B cell (primary cell): ENCODE results near the gene KCNJ6. TPM values are rescaled to one million over a fixed set of nuclear protein-coding genes. Genes with fewer than 3 reads are reported as not detected.

ENCODE experiments used
- ATAC-seq: fragments of 200-7000 bp; cut with Tn5 transposase; one replicate; pipeline ENCODE4 v1.10.0; 2021; ENCODE audit warnings: low read depth, mild to moderate bottlenecking, moderate number of reproducible peaks, moderate library complexity
- CTCF ChIA-PET: fragments of 350-600 bp; sonication (Branson Sonifier 250); formaldehyde crosslinking; loops from one replicate; lab custom pipeline; 2021; ENCODE audit warnings: antibody characterized with exemption, inconsistent platforms; lab: Charles Lee
- POLR2A ChIA-PET: fragments of 350-600 bp; sonication (Branson Sonifier 250); formaldehyde crosslinking; loops from one replicate; lab custom pipeline; 2021; ENCODE audit warnings: antibody characterized with exemption; lab: Charles Lee
- DNase-seq: peaks from one replicate; pipeline ENCODE4 v3.0.0; 2013
- H2AFZ ChIP-seq: 2 replicates; pipeline ENCODE4 v1.6.1; 2012; ENCODE audit warnings: mild to moderate bottlenecking, low read depth, low read length; ENCODE audit not compliant: insufficient read depth, poor library complexity, severe bottlenecking
- H3K27ac ChIP-seq, 2 donors: 1 replicate in 1 of 2; 2 replicates in 1 of 2; pipeline ENCODE4 v1.5.1; 2012 to 2013; ENCODE audit warnings: low read length in 2 of 2, mild to moderate bottlenecking in 2 of 2, moderate library complexity in 1 of 2
- H3K27me3 ChIP-seq, 4 experiments: fragments of 200-600 bp in 1 of 4; sonication (generic) in 1 of 4; replicated peaks in 1 of 4; 1 replicate in 2 of 4; 2 replicates in 2 of 4; pipeline versions ENCODE4 v1.6.1 to v1.7.0; 2013 to 2016; ENCODE audit warnings: low read length in 3 of 4, mild to moderate bottlenecking in 2 of 4, mixed read lengths in 1 of 4, moderate library complexity in 1 of 4; ENCODE audit not compliant: insufficient read depth in 4 of 4, control insufficient read depth in 3 of 4; ENCODE audit errors: control extremely low read depth in 1 of 4
- H3K36me3 ChIP-seq, 2 experiments: replicated peaks in 1 of 2; 1 replicate in 1 of 2; 2 replicates in 1 of 2; pipeline versions ENCODE4 v1.6.1 to v1.7.1; 2013; ENCODE audit warnings: low read length in 1 of 2; ENCODE audit not compliant: insufficient read depth in 2 of 2, control insufficient read depth in 1 of 2; ENCODE audit errors: control extremely low read depth in 1 of 2, extremely low read depth in 1 of 2
- H3K4me1 ChIP-seq, 2 donors: fragments of 200-600 bp in 1 of 2; sonication (generic) in 1 of 2; 1 replicate in 1 of 2; 2 replicates in 1 of 2; pipeline versions ENCODE4 v1.5.1 to v1.6.1; 2013 to 2017; ENCODE audit warnings: low read length in 2 of 2; ENCODE audit not compliant: control insufficient read depth in 2 of 2, insufficient read depth in 2 of 2
- H3K4me2 ChIP-seq: replicated peaks from 2 replicates; pipeline ENCODE3; 2012; ENCODE audit warnings: mild to moderate bottlenecking, low read depth, low read length; ENCODE audit not compliant: poor library complexity, severe bottlenecking
- H3K4me3 ChIP-seq, 5 experiments: fragments of 200-600 bp in 1 of 5; sonication (generic) in 1 of 5; 1 replicate in 3 of 5; 2 replicates in 2 of 5; pipeline versions ENCODE4 v1.5.1 to v1.7.0; 2011 to 2016; ENCODE audit warnings: low read length in 4 of 5, mild to moderate bottlenecking in 4 of 5, low read depth in 2 of 5, control low read depth in 1 of 5, moderate library complexity in 1 of 5; ENCODE audit not compliant: insufficient read depth in 1 of 5; ENCODE audit errors: control extremely low read depth in 1 of 5, extremely low read depth in 1 of 5
- H3K79me2 ChIP-seq: fragments of 200-600 bp; sonication (generic); one replicate; pipeline ENCODE4 v1.6.0; 2016; ENCODE audit warnings: low read length; ENCODE audit not compliant: control insufficient read depth, insufficient read depth
- H3K9ac ChIP-seq: fragments of 200-600 bp; sonication (generic); 2 replicates; pipeline ENCODE4 v1.6.1; 2017; ENCODE audit warnings: mild to moderate bottlenecking, low read length, moderate library complexity
- H3K9me3 ChIP-seq, 3 donors: one replicate each; pipeline versions ENCODE4 v1.6.1 to v1.7.1; 2013; ENCODE audit warnings: low read length in 2 of 3; ENCODE audit not compliant: control insufficient read depth in 2 of 3, insufficient read depth in 1 of 3; ENCODE audit errors: control extremely low read depth in 1 of 3
- H4K20me1 ChIP-seq: 2 replicates; pipeline ENCODE4 v1.6.0; 2012; ENCODE audit warnings: mild to moderate bottlenecking, low read length; ENCODE audit not compliant: insufficient read depth, control insufficient read depth, poor library complexity, severe bottlenecking
- H3K27ac Mint-ChIP-seq: one replicate; pipeline ENCODE4 v1.8.0; 2021; ENCODE audit warnings: mixed read lengths
- H3K27me3 Mint-ChIP-seq: one replicate; pipeline ENCODE4 v1.8.0; 2021; ENCODE audit warnings: mixed read lengths
- H3K4me1 Mint-ChIP-seq: one replicate; pipeline ENCODE4 v1.8.0; 2021; ENCODE audit warnings: mixed read lengths
- H3K4me3 Mint-ChIP-seq: one replicate; pipeline ENCODE4 v1.8.0; 2021; ENCODE audit warnings: mixed read lengths
- H3K9me3 Mint-ChIP-seq: one replicate; pipeline ENCODE4 v1.8.0; 2022; ENCODE audit warnings: mixed read lengths; ENCODE audit not compliant: insufficient read depth
- EZH2 ChIP-seq: IDR thresholded peaks from 2 replicates; pipeline ENCODE4 v1.6.1; 2012; ENCODE audit warnings: borderline replicate concordance, low read depth, mild to moderate bottlenecking, moderate library complexity, low read length; ENCODE audit not compliant: insufficient read depth, poor library complexity, severe bottlenecking
- WGBS: methylation state at CpG from one replicate; pipeline ENCODE4 v1.1.5; 2013; ENCODE audit warnings: missing lambda C conversion rate; ENCODE audit not compliant: insufficient coverage; 5-methylcytosine and 5-hydroxymethylcytosine counted together
- intact Hi-C: fragments of 100-400 bp; cut with micrococcal nuclease; formaldehyde crosslinking; loops from one replicate; pipeline ENCODE4 v1.10.0; 2022
- polyA plus RNA-seq: library from polyadenylated mRNA; depleted of rRNA; stranded (reverse); fragments of >200 nt; gene quantifications from 2 replicates; pipeline ENCODE4 v1.2.3, GENCODE V29; 2012
- total RNA-seq, 2 donors: library from RNA; stranded (reverse); fragments of 120-200 nt in 1 of 2; gene quantifications; 1 replicate in 1 of 2; 2 replicates in 1 of 2; pipeline versions ENCODE4 v1.2.3 to v1.2.4, GENCODE V29; 2013 to 2022
- TF ChIP-seq, protein P1 (sequence below): fragments of 200-600 bp; IDR thresholded peaks from one replicate; pipeline ENCODE4 v1.8.0; 2022; ENCODE audit warnings: antibody characterized with exemption, mild to moderate bottlenecking

Gene KCNJ6
- total and polyA plus RNA-seq, 2 donors (not counting 1 experiment from before 2014, with no cell fraction given): not detected

DNA sequence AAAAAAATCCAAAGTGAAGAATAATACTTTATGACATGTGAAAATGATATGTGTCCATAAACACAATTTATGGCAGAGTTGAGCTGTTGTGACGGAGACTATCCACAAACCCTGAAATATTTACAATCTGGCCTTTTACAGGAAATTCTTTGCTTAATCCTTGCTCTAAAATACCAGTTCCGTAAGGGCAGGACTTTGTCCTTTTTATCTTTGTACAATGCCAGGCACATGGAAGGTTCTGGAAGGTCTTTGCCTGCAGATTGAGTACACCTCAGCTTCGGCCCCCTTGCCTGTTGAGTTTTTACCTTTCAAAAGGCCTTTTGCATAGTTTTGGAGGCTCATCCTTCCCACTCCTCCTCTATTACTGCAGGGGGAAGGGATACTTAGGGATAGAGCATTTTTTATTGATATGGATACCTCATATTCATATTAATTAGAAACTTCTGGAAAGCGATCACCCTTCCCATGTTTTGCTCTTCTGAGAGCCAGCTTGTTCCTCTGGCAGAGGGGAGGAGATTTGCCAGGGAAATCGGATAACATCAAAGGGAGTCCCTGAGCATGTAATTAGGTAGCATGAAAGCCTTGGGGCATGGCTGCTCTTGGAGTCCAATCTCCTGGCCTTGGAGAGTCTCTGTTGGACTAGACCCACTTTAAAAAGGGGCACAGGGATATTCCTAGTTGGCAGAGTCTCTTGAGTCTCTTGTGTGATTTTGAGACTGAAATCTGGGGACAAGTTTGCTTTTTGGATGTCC, 217.1 kb downstream of the KCNJ6 start:
- no peak for DNase-seq
- 86% methylated on average over 1 of the region's 5 CpGs for WGBS
- no peak overlapping the region for H3K4me3 ChIP-seq
- H2AFZ ChIP-seq: no peak overlapping the region
- H3K9me3 ChIP-seq: peaks cover 0 to 8% (median 0%) of the 10 kb centered on the region in 3 donors
- H3K27me3 ChIP-seq: peaks cover 0 to 13% (median 1%) of the 10 kb centered on the region in 4 experiments
- H3K79me2 ChIP-seq: no peaks in the 10 kb centered on the region
- POLR2A ChIA-PET: no interaction called here
- H3K4me2 ChIP-seq: no peak overlapping the region
- Mint-ChIP-seq H3K27me3 (peaks cover 25% of the 10 kb centered on the region), H3K27ac (no peak overlapping the region), H3K9me3 (no peaks in the 10 kb centered on the region), H3K4me1 (peaks cover 3% of the 10 kb centered on the region), H3K4me3 (no peak overlapping the region)
- TF ChIP-seq EZH2: no peak
- TF ChIP-seq, protein P1, sequence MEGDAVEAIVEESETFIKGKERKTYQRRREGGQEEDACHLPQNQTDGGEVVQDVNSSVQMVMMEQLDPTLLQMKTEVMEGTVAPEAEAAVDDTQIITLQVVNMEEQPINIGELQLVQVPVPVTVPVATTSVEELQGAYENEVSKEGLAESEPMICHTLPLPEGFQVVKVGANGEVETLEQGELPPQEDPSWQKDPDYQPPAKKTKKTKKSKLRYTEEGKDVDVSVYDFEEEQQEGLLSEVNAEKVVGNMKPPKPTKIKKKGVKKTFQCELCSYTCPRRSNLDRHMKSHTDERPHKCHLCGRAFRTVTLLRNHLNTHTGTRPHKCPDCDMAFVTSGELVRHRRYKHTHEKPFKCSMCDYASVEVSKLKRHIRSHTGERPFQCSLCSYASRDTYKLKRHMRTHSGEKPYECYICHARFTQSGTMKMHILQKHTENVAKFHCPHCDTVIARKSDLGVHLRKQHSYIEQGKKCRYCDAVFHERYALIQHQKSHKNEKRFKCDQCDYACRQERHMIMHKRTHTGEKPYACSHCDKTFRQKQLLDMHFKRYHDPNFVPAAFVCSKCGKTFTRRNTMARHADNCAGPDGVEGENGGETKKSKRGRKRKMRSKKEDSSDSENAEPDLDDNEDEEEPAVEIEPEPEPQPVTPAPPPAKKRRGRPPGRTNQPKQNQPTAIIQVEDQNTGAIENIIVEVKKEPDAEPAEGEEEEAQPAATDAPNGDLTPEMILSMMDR: no peak
- H3K27ac ChIP-seq: no peak overlapping the region
- CTCF ChIA-PET: no interaction called here
- H3K9ac ChIP-seq: no peak overlapping the region
- intact Hi-C loops: no loop called here
- H3K4me1 ChIP-seq: peaks cover 0 to 6% of the 10 kb centered on the region in 2 donors
- H3K36me3 ChIP-seq: no peaks in the 10 kb centered on the region
- no peaks in the 10 kb centered on the region for H4K20me1 ChIP-seq
- ATAC-seq: no peak

DNA sequence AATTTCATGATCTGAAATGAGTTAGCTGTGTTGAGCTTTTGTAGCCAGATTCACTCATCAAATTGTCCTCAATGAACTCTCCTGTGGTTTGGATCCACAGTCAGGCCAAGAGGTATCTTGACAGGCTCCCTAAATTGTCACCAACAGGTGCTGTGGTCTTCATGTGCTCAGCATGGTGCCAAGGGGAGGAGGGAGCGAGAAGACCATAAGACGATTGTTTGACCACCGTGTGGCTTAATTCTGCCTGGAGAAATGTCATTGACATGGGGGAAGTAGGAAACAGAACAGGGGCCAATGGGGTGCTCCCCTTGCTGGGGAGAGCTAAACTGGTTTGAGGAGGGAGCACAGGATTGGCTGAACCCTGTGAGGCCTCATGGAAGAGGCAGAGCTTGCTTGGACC, 219.3 kb downstream of the KCNJ6 start:
- POLR2A ChIA-PET: no interaction called here
- no peaks in the 10 kb centered on the region for H3K9me3 Mint-ChIP-seq
- H3K4me3 ChIP-seq: no peak overlapping the region

More for the DNA sequence above, 219.3 kb downstream of the KCNJ6 start:
- no peaks in the 10 kb centered on the region for H3K79me2 ChIP-seq
- no peak for DNase-seq
- H4K20me1 ChIP-seq: no peaks in the 10 kb centered on the region
- H3K27me3 Mint-ChIP-seq: peaks cover 25% of the 10 kb centered on the region
- H3K36me3 ChIP-seq: no peaks in the 10 kb centered on the region
- TF ChIP-seq EZH2: no peak
- TF ChIP-seq, protein P1: no peak
- no peak overlapping the region for H2AFZ ChIP-seq
- H3K4me3 Mint-ChIP-seq: no peak overlapping the region
- H3K4me1 ChIP-seq: peaks cover 0 to 6% of the 10 kb centered on the region in 2 donors
- H3K9ac ChIP-seq: no peak overlapping the region
- no peak overlapping the region for H3K4me2 ChIP-seq
- peaks cover 0 to 8% (median 0%) of the 10 kb centered on the region in 3 donors for H3K9me3 ChIP-seq
- H3K4me1 Mint-ChIP-seq: peaks cover 3% of the 10 kb centered on the region
- no peak overlapping the region for H3K27ac ChIP-seq
- H3K27me3 ChIP-seq: peaks cover 0 to 13% (median 1%) of the 10 kb centered on the region in 4 experiments
- 95% methylated on average over 3 of the region's 3 CpGs for WGBS
- intact Hi-C loops: no loop called here
- ATAC-seq: no peak
- no peak overlapping the region for H3K27ac Mint-ChIP-seq
- CTCF ChIA-PET: interaction anchor here (0.9 kb wide), 1 partner anchor 15 kb away, joined by 3 read pairs; no protein-coding TSS in a partner anchor
